ENCODE results near the gene PPP1R12A.
"Not testable (repeated sequence)": the region's sequence is repeated elsewhere in the genome, so short reads cannot be mapped to it uniquely, and the experiment has no call there.

The PPP1R12A gene

DNA sequence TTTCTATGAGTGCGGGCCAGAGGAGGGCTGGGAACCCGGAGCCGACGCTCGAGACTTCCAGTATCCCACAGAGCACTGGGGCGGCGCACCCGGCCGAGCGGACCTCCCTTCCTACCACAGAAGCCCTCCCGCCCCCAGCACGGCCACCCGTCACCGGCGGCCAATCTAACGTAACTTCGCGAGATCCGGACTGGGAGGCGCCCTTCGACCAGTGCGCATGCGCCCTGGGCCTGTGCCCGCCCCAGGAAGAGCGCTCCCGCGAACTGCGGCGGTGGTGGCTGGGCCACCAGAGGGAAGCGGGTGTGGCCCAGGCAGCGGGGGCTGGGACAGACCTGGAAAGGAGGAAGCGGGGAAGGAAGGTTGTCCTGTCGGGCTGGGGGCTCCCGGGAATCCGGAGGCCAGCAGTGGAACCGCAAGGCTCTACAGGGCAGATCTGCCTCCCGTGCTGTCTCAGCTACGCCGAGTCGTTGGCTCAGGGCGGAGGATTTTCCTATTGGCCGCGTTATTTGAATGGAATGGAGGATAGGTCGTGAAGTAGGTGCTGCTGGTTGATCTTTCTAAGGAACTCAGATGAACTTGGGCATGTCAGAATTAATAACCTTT is at the start of gene PPP1R12A:
Gene PPP1R12A (minus strand): TSS at position 77 of the 603 bp plus-strand sequence. CDS start 166 bp downstream, outside the sequence.
- DNase-seq (ENCODE audit: low read depth in 2 of 2, low spot score in 1 of 2) = peak; percentile 80 to 90

GRCh38 chr12:79983986-79984620 is 49.2 kb upstream of the PPP1R12A start:
- no peak for DNase-seq (ENCODE audit: low read depth in 2 of 2, low spot score in 1 of 2)

GRCh38 chr12:79983492-79983891 is 48.6 kb upstream of the PPP1R12A start:
- DNase-seq (ENCODE audit: low read depth in 2 of 2, low spot score in 1 of 2) = no peak

- DNase-seq (ENCODE audit: low read depth in 2 of 2, low spot score in 1 of 2) = no peak
Measured at GRCh38 chr12:79982086-79983062, 47.5 kb upstream of the PPP1R12A start.

DNA sequence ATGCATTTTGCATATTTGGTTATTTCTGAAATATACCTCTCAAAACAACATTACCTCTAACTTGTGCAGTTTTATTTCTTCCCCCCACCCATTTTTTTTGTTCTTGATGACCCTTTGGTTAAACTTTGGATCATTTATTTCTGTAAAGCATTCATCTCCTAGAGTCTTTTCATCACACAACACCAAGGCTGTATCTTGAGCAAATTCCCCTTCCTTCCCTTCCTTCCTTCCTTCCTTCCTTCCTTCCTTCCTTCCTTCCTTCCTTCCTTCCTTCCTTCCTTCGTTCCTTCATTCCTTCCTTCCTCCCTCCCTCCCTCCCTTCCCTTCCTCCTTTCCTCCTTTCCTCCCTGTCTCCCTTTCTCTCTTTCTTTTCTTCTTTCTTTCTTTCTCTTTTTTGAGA is 43.8 kb upstream of the PPP1R12A start:
- no peak for DNase-seq (ENCODE audit: low read depth in 2 of 2, low spot score in 1 of 2)

GRCh38 chr12:79977856-79978460 is 43.1 kb upstream of the PPP1R12A start:
- not testable (repeated sequence) for DNase-seq (ENCODE audit: low read depth in 2 of 2, low spot score in 1 of 2)

DNA sequence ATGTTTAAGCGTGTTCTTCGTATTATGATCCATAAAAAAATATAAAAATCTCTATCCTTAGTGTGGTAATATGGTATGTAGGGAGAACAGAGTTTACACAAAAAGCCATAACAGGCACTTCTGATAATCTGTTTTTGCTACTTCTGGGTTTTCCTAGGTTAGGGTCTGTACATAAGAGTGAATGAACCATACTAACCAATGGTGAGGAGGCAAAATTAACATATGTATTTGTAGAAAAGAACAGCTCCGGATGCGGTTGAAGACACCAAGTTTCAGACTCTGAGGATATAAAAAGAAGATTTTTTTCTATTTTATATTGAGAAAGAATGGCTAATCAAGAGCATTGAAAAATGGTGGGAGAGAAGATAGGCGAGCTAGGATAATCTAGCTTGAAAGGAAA is 40.2 kb upstream of the PPP1R12A start:
- DNase-seq (ENCODE audit: low read depth in 2 of 2, low spot score in 1 of 2) = no peak

GRCh38 chr12:79973801-79974200 is 38.9 kb upstream of the PPP1R12A start:
- DNase-seq (ENCODE audit: low read depth in 2 of 2, low spot score in 1 of 2) = no peak

GRCh38 chr12:79964100-79964627 is 29.3 kb upstream of the PPP1R12A start:
- no peak for DNase-seq (ENCODE audit: low read depth in 2 of 2, low spot score in 1 of 2)

DNA sequence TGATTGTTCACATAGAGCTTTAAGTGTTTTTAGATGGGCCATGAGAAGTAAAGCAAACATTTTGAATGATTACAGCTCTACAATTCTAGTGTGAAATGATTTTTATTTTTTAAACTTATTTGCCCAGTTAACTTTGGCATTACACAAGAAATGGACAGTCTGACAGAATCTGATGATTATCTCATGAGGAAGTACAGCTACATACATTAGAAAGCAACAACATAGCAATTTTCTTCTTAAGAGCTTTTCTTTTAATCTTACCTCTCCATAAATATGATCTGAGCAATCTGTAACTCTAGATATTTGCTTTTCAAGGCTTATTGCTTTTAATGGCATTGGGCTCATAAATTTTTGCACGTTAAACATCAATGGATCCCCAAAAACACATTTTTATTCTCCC is 26.5 kb upstream of the PPP1R12A start:
- no peak for DNase-seq (ENCODE audit: low read depth in 2 of 2, low spot score in 1 of 2)

GRCh38 chr12:79959484-79959883 is 24.6 kb upstream of the PPP1R12A start:
- no peak for DNase-seq (ENCODE audit: low read depth in 2 of 2, low spot score in 1 of 2)

GRCh38 chr12:79956896-79957295 is 22.0 kb upstream of the PPP1R12A start:
- DNase-seq (ENCODE audit: low read depth in 2 of 2, low spot score in 1 of 2) = no peak

DNA sequence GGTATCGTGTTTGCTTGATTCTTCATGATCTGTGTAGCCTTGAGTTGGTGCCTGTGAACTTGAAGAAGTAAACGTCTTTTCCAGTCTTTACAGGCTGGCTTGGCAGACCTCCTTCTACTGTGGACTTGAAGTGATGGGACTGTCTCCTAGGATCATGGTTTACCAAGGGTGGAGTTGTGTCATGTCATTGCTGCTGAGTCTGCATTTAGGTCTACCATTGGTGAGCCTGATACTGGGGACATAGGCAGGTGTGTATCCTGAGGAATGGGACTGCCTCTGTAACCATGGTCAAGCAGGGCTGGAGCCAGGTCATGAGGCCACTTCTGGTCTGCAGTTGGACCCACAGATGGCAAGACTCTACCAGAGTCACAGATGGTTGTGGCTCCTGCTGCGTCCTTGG is 20.7 kb upstream of the PPP1R12A start:
- DNase-seq (ENCODE audit: low read depth in 2 of 2, low spot score in 1 of 2) = no peak

GRCh38 chr12:79954037-79954610 is 19.2 kb upstream of the PPP1R12A start:
- no peak for DNase-seq (ENCODE audit: low read depth in 2 of 2, low spot score in 1 of 2)

DNA sequence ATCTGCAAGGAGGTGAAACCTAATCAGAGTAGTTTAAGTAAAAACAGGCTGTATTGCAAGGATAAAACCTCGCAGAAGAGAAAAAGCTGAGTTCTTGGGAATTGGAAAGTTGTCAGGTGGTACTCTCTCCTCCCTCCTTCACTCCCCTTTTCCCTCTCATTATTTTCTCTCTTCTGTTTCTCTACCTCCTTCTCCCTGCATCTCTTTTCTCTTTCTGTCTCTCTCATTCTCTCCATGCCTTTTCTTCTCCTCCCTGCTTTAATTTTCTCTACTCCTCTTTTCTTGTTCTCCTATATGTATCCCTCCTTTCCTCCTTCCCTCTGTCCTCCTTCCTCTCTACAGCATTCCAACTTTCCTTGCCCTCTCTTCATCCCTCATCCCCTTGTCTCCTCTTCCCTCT is 14.2 kb upstream of the PPP1R12A start:
- DNase-seq (ENCODE audit: low read depth in 2 of 2, low spot score in 1 of 2) = no peak

DNA sequence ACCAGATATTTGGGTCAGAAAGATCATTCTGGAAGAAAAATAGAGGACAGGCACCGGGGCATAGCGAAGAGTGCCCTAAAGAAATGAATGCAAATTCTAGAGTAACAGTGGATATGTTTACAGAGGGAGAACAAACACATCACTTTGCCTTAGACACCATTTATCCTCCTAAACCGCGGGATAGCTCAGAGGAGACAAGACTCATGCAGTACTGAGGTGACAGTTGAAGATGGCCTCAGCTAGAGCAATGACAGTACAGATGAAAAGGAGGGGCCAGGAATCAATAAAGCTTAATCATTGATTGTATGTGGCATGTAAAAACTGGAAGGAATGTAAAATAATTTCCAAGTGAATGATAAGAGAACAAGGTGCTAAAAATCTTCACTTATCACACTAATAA is 10.5 kb upstream of the PPP1R12A start:
- no peak for DNase-seq (ENCODE audit: low read depth in 2 of 2, low spot score in 1 of 2)

GRCh38 chr12:79944565-79944964 is 9.7 kb upstream of the PPP1R12A start:
- DNase-seq (ENCODE audit: low read depth in 2 of 2, low spot score in 1 of 2) = no peak

DNA sequence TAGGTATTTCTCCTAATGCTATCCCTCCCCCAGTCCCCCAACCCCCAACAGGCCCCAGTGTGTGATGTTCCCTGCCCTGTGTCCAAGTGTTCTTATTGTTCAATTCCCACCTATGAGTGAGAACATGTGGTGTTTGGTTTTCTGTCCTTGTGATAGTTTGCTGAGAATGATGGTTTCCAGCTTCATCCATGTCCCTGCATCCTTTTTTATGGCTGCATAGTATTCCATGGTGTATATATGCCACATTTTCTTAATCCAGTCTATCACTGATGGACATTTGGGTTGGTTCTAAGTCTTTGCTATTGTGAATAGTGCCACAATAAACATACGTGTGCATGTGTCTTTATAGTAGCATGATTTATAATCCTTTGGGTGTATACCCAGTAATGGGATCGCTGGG is 7.9 kb upstream of the PPP1R12A start:
- DNase-seq (ENCODE audit: low read depth in 2 of 2, low spot score in 1 of 2) = not testable (repeated sequence)

DNA sequence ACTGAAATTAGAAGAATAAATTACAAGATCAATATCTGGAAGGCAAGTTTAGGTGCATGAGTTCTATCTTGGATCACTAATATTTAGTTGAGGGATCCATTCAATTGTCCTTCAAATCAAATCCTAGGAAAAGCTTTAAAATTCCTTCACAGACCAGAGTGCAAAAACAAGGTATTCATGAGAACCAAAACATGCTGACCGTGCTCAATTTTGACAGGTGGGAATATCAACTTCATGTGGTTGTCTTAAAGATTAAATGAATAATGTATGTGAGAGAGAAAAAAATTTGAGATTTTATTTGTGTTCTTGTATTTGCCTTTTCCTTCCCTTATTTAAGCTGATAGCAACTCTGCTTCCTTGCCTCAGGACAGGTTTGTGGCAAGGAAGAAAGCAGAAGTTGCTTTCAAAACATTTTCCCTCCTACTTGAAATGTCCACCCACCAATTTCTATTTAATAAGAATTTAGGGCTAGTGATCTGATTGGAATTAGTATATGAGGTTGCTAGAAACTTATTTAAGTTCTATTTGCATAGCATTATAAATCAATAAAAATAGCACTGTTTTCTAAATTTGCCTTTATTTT is 4.9 kb upstream of the PPP1R12A start:
- DNase-seq (ENCODE audit: low read depth in 2 of 2, low spot score in 1 of 2) = no peak

GRCh38 chr12:79938843-79939242 is 3.9 kb upstream of the PPP1R12A start:
- DNase-seq (ENCODE audit: low read depth in 2 of 2, low spot score in 1 of 2) = no peak
